Kidney (tissue), 14 donors: ENCODE results near the gene OR11H7. TPM values are rescaled to one million over a fixed set of nuclear protein-coding genes. Genes with fewer than 3 reads are reported as not detected.
"Not testable (repeated sequence)": the region's sequence is repeated elsewhere in the genome, so short reads cannot be mapped to it uniquely, and the experiment has no call there.

Experiments used
- DNase-seq, 5 donors: peaks; one replicate each; pipeline ENCODE4 v3.0.0-alpha.2; 2013 to 2020
- FAIRE-seq: peaks from 2 replicates; lab custom pipeline; 2012; peaks lifted over from hg19 to GRCh38; lab: Jason Lieb, UNC
- H3K27ac ChIP-seq, 2 donors: one replicate each; pipeline ENCODE4 v1.7.0; 2013; ENCODE audit warnings: low read depth in 2 of 2, low read length in 2 of 2, inconsistent platforms in 1 of 2
- H3K27me3 ChIP-seq: one replicate; pipeline ENCODE4 v1.7.1; 2013; ENCODE audit warnings: low read length, inconsistent platforms; ENCODE audit not compliant: control insufficient read depth, insufficient read depth
- H3K36me3 ChIP-seq, 3 donors: one replicate each; pipeline versions ENCODE4 v1.7.0 to v1.7.1; 2013; ENCODE audit warnings: low read length in 3 of 3, control low read depth in 1 of 3, inconsistent platforms in 1 of 3; ENCODE audit not compliant: insufficient read depth in 3 of 3, control insufficient read depth in 2 of 3
- H3K4me1 ChIP-seq, 3 donors: one replicate each; pipeline versions ENCODE4 v1.7.0 to v1.7.1; 2013; ENCODE audit warnings: low read length in 3 of 3, inconsistent platforms in 1 of 3, low read depth in 1 of 3; ENCODE audit not compliant: control insufficient read depth in 2 of 3, insufficient read depth in 2 of 3
- H3K4me3 ChIP-seq, 3 donors: one replicate each; pipeline versions ENCODE4 v1.7.0 to v1.8.1; 2013; ENCODE audit warnings: low read length in 3 of 3, control low read depth in 1 of 3, inconsistent platforms in 1 of 3
- H3K9ac ChIP-seq, 3 donors: one replicate each; pipeline versions ENCODE4 v1.7.0 to v1.7.1; 2013; ENCODE audit warnings: low read length in 3 of 3, control low read depth in 1 of 3, inconsistent platforms in 1 of 3
- H3K9me3 ChIP-seq, 3 donors: one replicate each; pipeline versions ENCODE4 v1.7.0 to v1.7.1; 2013; ENCODE audit warnings: low read length in 3 of 3, control low read depth in 1 of 3, inconsistent platforms in 1 of 3; ENCODE audit not compliant: control insufficient read depth in 2 of 3, insufficient read depth in 1 of 3
- CTCF ChIP-seq: IDR thresholded peaks from 3 replicates; pipeline ENCODE4 v1.5.1; 2012; ENCODE audit warnings: mild to moderate bottlenecking, moderate library complexity, borderline replicate concordance; ENCODE audit not compliant: insufficient read depth; ENCODE audit errors: extremely low read depth
- intact Hi-C: fragments of 100-400 bp; cut with DNase I; formaldehyde crosslinking; loops from one replicate; pipeline ENCODE4 v1.11.1; 2022
- polyA plus RNA-seq: library from polyadenylated mRNA; stranded (reverse); fragments of 350-450 nt; fragmentation: Illumina TruSeq; extraction: RNeasy Lipid Tissue Mini Kit (QIAGEN cat#74804); gene quantifications from one replicate; pipeline ENCODE4 v1.2.3, GENCODE V29; 2014; ENCODE audit warnings: low read depth, low replicate concordance; ENCODE audit not compliant: insufficient read depth
- total RNA-seq: library from RNA; stranded (reverse); fragmentation: NEBNext Ultra II Directional; extraction: Animal tissue kit (Norgen Biotek cat#: 25700); gene quantifications from one replicate; pipeline ENCODE4 v1.2.1, GENCODE V29; 2021
- donor health status: control.
- donor health status: control.
- donor health status: control.
- donor health status: control.
- donor health status: control.
- donor health status: DM: yes; HTN: yes; CAD: no.
- donor health status: Normal renal cell carcinoma (clear cell type).

The OR11H7 gene
- total and polyA plus RNA-seq, 2 donors from 2014 or later, result not detected

- Histone ChIP-seq H3K9ac (no peak overlapping the region), H3K4me3 (no peak overlapping the region), H3K27ac (no peak overlapping the region), H3K9me3 (no peaks in the 10 kb centered on the region), H3K27me3 (no peaks in the 10 kb centered on the region), H3K4me1 (no peaks in the 10 kb centered on the region), H3K36me3 (no peaks in the 10 kb centered on the region)
- no peak for TF ChIP-seq CTCF
- intact Hi-C loops, result no loop called here
- FAIRE-seq (no peak), DNase-seq (no peak)
Observed at GRCh38 chr14:20215196-20215595, 13.6 kb upstream of the OR11H7 start.

- no peaks in the 10 kb centered on the region for H3K9me3 ChIP-seq
- no peak overlapping the region for H3K9ac ChIP-seq
- no peak overlapping the region for H3K27ac ChIP-seq
- H3K4me1 ChIP-seq, result no peaks in the 10 kb centered on the region
- no peaks in the 10 kb centered on the region for H3K36me3 ChIP-seq
- no peak for TF ChIP-seq CTCF
- intact Hi-C loops, result no loop called here
- FAIRE-seq (no peak), DNase-seq (no peak)
- H3K4me3 ChIP-seq, result no peak overlapping the region
- H3K27me3 ChIP-seq, result no peaks in the 10 kb centered on the region
Observed at GRCh38 chr14:20219033-20219432, 9.7 kb upstream of the OR11H7 start.

GRCh38 chr14:20223410-20223809 is 5.4 kb upstream of the OR11H7 start, which contains the start of gene OR11H6:
Gene OR11H6 (plus strand): TSS chr14:20223710. CDS start chr14:20223710, 0 bp downstream.
- Histone ChIP-seq H3K27me3 (no peaks in the 10 kb centered on the region), H3K9me3 (no peaks in the 10 kb centered on the region), H3K4me1 (no peaks in the 10 kb centered on the region), H3K36me3 (no peaks in the 10 kb centered on the region), H3K4me3 (no peak within 1 kb of the TSS), H3K27ac (no peak within 1 kb of the TSS), H3K9ac (no peak within 1 kb of the TSS)
- no peak for TF ChIP-seq CTCF
- intact Hi-C loops, result no loop called here
- DNase-seq, result no peak
- no peak for FAIRE-seq

GRCh38 chr14:20235415-20235814 is 6.6 kb downstream of the OR11H7 start:
- H3K9me3 ChIP-seq, H3K4me3 ChIP-seq, intact Hi-C loops, DNase-seq, H3K27ac ChIP-seq, H3K4me1 ChIP-seq, H3K27me3 ChIP-seq, FAIRE-seq, H3K9ac ChIP-seq, H3K36me3 ChIP-seq: not testable (repeated sequence)
